H1 (cell line): ENCODE data around the gene GPATCH4. TPM values are rescaled to one million over a fixed set of nuclear protein-coding genes. Genes with fewer than 3 reads are reported as not detected.

Source experiments
- CTCF ChIA-PET: fragments of 300-600 bp; sonication (Branson Sonifier 250); formaldehyde crosslinking; loops from one replicate; lab custom pipeline; 2021; ENCODE audit not compliant: partially characterized antibody; lab: Charles Lee
- POLR2A ChIA-PET: fragments of 300-600 bp; sonication (Branson Sonifier 250); formaldehyde crosslinking; loops from one replicate; lab custom pipeline; 2021; ENCODE audit warnings: inconsistent platforms; ENCODE audit not compliant: partially characterized antibody; lab: Charles Lee
- DNase-seq, 2 experiments: peaks; one replicate each; pipeline versions ENCODE4 v3.0.0 to v3.0.0-alpha.2; 2010 to 2022; ENCODE audit warnings: low spot score in 2 of 2, low read depth in 1 of 2, mixed read lengths in 1 of 2
- FAIRE-seq: peaks from 2 replicates; lab custom pipeline; 2011; peaks lifted over from hg19 to GRCh38; lab: Jason Lieb, UNC
- H2AFZ ChIP-seq: 2 replicates; pipeline ENCODE4 v1.8.1; 2012; ENCODE audit warnings: low read length, inconsistent platforms
- H2AK5ac ChIP-seq: 2 replicates; pipeline ENCODE4 v1.6.1; 2013; ENCODE audit warnings: low read depth, low read length
- H2BK120ac ChIP-seq: replicated peaks from 2 replicates; pipeline ENCODE3; 2013; ENCODE audit warnings: low read depth, low read length, inconsistent platforms
- H2BK12ac ChIP-seq: 2 replicates; pipeline ENCODE4 v1.6.1; 2013; ENCODE audit warnings: low read depth, low read length
- H2BK15ac ChIP-seq: 2 replicates; pipeline ENCODE4 v1.6.1; 2013; ENCODE audit warnings: low read length
- H2BK20ac ChIP-seq: 2 replicates; pipeline ENCODE4 v1.6.1; 2013; ENCODE audit warnings: low read length
- H2BK5ac ChIP-seq: 2 replicates; pipeline ENCODE4 v1.6.1; 2013; ENCODE audit warnings: low read depth, low read length
- H3K14ac ChIP-seq: 2 replicates; pipeline ENCODE4 v1.6.1; 2013; ENCODE audit warnings: inconsistent platforms; ENCODE audit not compliant: insufficient read length
- H3K18ac ChIP-seq: 2 replicates; pipeline ENCODE4 v1.6.1; 2013; ENCODE audit warnings: low read length; ENCODE audit errors: extremely low read depth
- H3K23ac ChIP-seq: 2 replicates; pipeline ENCODE4 v1.6.1; 2013; ENCODE audit warnings: inconsistent platforms; ENCODE audit not compliant: insufficient read length
- H3K23me2 ChIP-seq: 2 replicates; pipeline ENCODE4 v1.6.1; 2013; ENCODE audit warnings: low read depth, low read length
- H3K27ac ChIP-seq: 2 replicates; pipeline ENCODE4 v1.6.1; 2011; ENCODE audit warnings: low read depth, low read length, inconsistent platforms
- H3K27me3 ChIP-seq, 4 experiments: replicated peaks in 1 of 4; 1 replicate in 1 of 4; 2 replicates in 3 of 4; pipeline versions ENCODE4 v1.6.1 to v1.8.1; 2011 to 2013; ENCODE audit warnings: low read length in 3 of 4, mild to moderate bottlenecking in 3 of 4, inconsistent platforms in 2 of 4, mixed read lengths in 2 of 4, moderate library complexity in 1 of 4; ENCODE audit not compliant: control insufficient read depth in 3 of 4, insufficient read depth in 3 of 4; ENCODE audit errors: extremely low read depth in 1 of 4
- H3K36me3 ChIP-seq, 4 experiments: 2 replicates each; pipeline versions ENCODE4 v1.6.1 to v1.8.1; 2011 to 2013; ENCODE audit warnings: mild to moderate bottlenecking in 4 of 4, low read length in 3 of 4, moderate library complexity in 2 of 4, control low read depth in 1 of 4, inconsistent platforms in 1 of 4; ENCODE audit not compliant: insufficient read depth in 4 of 4, control insufficient read depth in 2 of 4
- H3K4ac ChIP-seq: replicated peaks from 2 replicates; pipeline ENCODE3; 2013; ENCODE audit warnings: low read length, low read depth, mixed read lengths, inconsistent platforms; ENCODE audit not compliant: insufficient read length
- H3K4me1 ChIP-seq, 4 experiments: replicated peaks in 1 of 4; 1 replicate in 1 of 4; 2 replicates in 3 of 4; pipeline versions ENCODE4 v1.6.1 to v1.8.1; 2011 to 2013; ENCODE audit warnings: low read length in 3 of 4, inconsistent platforms in 2 of 4, mixed read lengths in 1 of 4; ENCODE audit not compliant: insufficient read depth in 4 of 4, control insufficient read depth in 3 of 4
- H3K4me2 ChIP-seq, 2 experiments: 2 replicates each; pipeline versions ENCODE4 v1.6.1 to v1.8.1; 2011 to 2013; ENCODE audit warnings: low read depth in 2 of 2, low read length in 2 of 2, control low read depth in 1 of 2, inconsistent platforms in 1 of 2, mild to moderate bottlenecking in 1 of 2; ENCODE audit not compliant: insufficient read depth in 1 of 2
- H3K4me3 ChIP-seq, 4 experiments: fragments of 200-600, 300-600 bp in 1 of 4; sonication (generic), shearing (Covaris generic), sonication (Bioruptor Twin) in 1 of 4; 2 replicates each; pipeline versions ENCODE4 v1.5.1 to v1.8.1; 2011 to 2016; ENCODE audit warnings: low read length in 4 of 4, low read depth in 3 of 4, control low read depth in 2 of 4, inconsistent platforms in 2 of 4, mild to moderate bottlenecking in 2 of 4, mixed read lengths in 1 of 4, moderate library complexity in 1 of 4; ENCODE audit not compliant: insufficient read depth in 2 of 4; ENCODE audit errors: extremely low read depth in 1 of 4
- H3K56ac ChIP-seq: replicated peaks from 2 replicates; pipeline ENCODE3; 2013; ENCODE audit warnings: low read depth, mild to moderate bottlenecking, mixed read lengths, low read length, inconsistent platforms; ENCODE audit not compliant: insufficient read length
- H3K79me1 ChIP-seq: 2 replicates; pipeline ENCODE4 v1.6.1; 2013; ENCODE audit warnings: low read depth, low read length, control low read depth
- H3K79me2 ChIP-seq, 2 experiments: 2 replicates each; pipeline versions ENCODE4 v1.6.1 to v1.8.1; 2012 to 2013; ENCODE audit warnings: low read length in 2 of 2, mild to moderate bottlenecking in 2 of 2, inconsistent platforms in 1 of 2; ENCODE audit not compliant: insufficient read depth in 2 of 2, control insufficient read depth in 1 of 2
- H3K9ac ChIP-seq, 4 experiments: replicated peaks in 1 of 4; 1 replicate in 1 of 4; 2 replicates in 3 of 4; pipeline versions ENCODE4 v1.6.1 to v1.8.1; 2011 to 2013; ENCODE audit warnings: low read depth in 3 of 4, low read length in 3 of 4, control low read depth in 2 of 4, mild to moderate bottlenecking in 2 of 4, moderate library complexity in 2 of 4, inconsistent platforms in 1 of 4; ENCODE audit errors: extremely low read depth in 1 of 4
- H3K9me3 ChIP-seq, 2 experiments: 2 replicates each; pipeline versions ENCODE4 v1.6.1 to v1.8.1; 2012 to 2013; ENCODE audit warnings: mild to moderate bottlenecking in 2 of 2, moderate library complexity in 2 of 2, control low read depth in 1 of 2, inconsistent platforms in 1 of 2, low read depth in 1 of 2, low read length in 1 of 2, mixed read lengths in 1 of 2; ENCODE audit not compliant: insufficient read depth in 2 of 2
- H4K20me1 ChIP-seq, 2 experiments: replicated peaks in 1 of 2; 2 replicates each; pipeline versions ENCODE3 to v1.8.1; 2011 to 2013; ENCODE audit warnings: inconsistent platforms in 2 of 2, low read length in 2 of 2, mild to moderate bottlenecking in 1 of 2; ENCODE audit not compliant: insufficient read depth in 2 of 2, control insufficient read depth in 1 of 2
- H4K5ac ChIP-seq: 2 replicates; pipeline ENCODE4 v1.6.1; 2013; ENCODE audit warnings: low read length, low read depth, mixed read lengths, inconsistent platforms; ENCODE audit not compliant: insufficient read length
- H4K8ac ChIP-seq: 2 replicates; pipeline ENCODE4 v1.8.0; 2013; ENCODE audit warnings: mild to moderate bottlenecking, moderate library complexity, low read length, inconsistent platforms; ENCODE audit not compliant: insufficient read depth; ENCODE audit errors: extremely low read depth
- H4K91ac ChIP-seq: replicated peaks from 2 replicates; pipeline ENCODE3; 2013; ENCODE audit warnings: low read length, mixed read lengths, inconsistent platforms; ENCODE audit not compliant: insufficient read length
- FOSL1 ChIP-seq: IDR thresholded peaks from 2 replicates; pipeline ENCODE4 v1.6.1; 2011; ENCODE audit warnings: mild to moderate bottlenecking, low read depth, low read length, moderate library complexity; ENCODE audit not compliant: insufficient read depth
- KDM5A ChIP-seq: fragments of 200-600 bp; IDR thresholded peaks from 2 replicates; pipeline ENCODE4 v1.7.1; 2012; ENCODE audit warnings: mild to moderate bottlenecking, low read length, inconsistent platforms, mixed read lengths
- RAD21 ChIP-seq, 2 experiments: IDR thresholded peaks in 1 of 2; conservative IDR thresholded peaks in 1 of 2; 2 replicates each; pipeline ENCODE4 v1.6.1; 2011; ENCODE audit warnings: low read depth in 2 of 2, low read length in 2 of 2, improper control_type of control experiment in 1 of 2, inconsistent platforms in 1 of 2, mild to moderate bottlenecking in 1 of 2, moderate library complexity in 1 of 2
- TCF12 ChIP-seq: IDR thresholded peaks from 2 replicates; pipeline ENCODE4 v1.6.1; 2011; ENCODE audit warnings: low read depth, mild to moderate bottlenecking, low read length
- WGBS, 2 experiments: shearing (Covaris generic) in 1 of 2; methylation state at CpG; one replicate each; pipeline versions ENCODE4 v1.1.6 to v1.1.7; 2013 to 2015; ENCODE audit warnings: low lambda C conversion rate in 2 of 2, mixed read lengths in 2 of 2, inconsistent platforms in 1 of 2, low coverage in 1 of 2, missing lambda C conversion rate in 1 of 2; ENCODE audit not compliant: insufficient replicate concordance in 2 of 2, insufficient coverage in 1 of 2, insufficient read length in 1 of 2; ENCODE audit errors: extremely low coverage in 1 of 2, missing lambda C conversion rate in 1 of 2; 5-methylcytosine and 5-hydroxymethylcytosine counted together
- polyA plus RNA-seq, 7 experiments: library from polyadenylated mRNA; depleted of rRNA in 3 of 7; stranded (reverse) in 5 of 7; unstranded in 2 of 7; fragments of >200 nt in 5 of 7; fragments of 200-250 nt in 2 of 7; gene quantifications; 1 replicate in 5 of 7; 2 replicates in 1 of 7; 4 replicates in 1 of 7; pipeline versions ENCODE4 v1.2.1 to v1.2.3, GENCODE V29; 2011 to 2013; ENCODE audit warnings: missing spikeins in 2 of 7, mixed read lengths in 2 of 7
- total RNA-seq: library from RNA; stranded (reverse); fragmentation: NEBNext Ultra II Directional; extraction: Animal tissue kit (Norgen Biotek cat#: 25700); gene quantifications from 2 replicates; pipeline ENCODE4 v1.2.1, GENCODE V29; 2021
- TF ChIP-seq, protein P1 (sequence below): IDR thresholded peaks from 2 replicates; pipeline ENCODE4 v1.6.1; 2012; ENCODE audit warnings: low read length, inconsistent platforms
- TF ChIP-seq, protein P2 (sequence below), 3 experiments: IDR thresholded peaks; 1 replicate in 2 of 3; 2 replicates in 1 of 3; pipeline versions ENCODE4 v1.5.1 to v1.6.1; 2011; ENCODE audit warnings: low read length in 3 of 3, mild to moderate bottlenecking in 3 of 3, inconsistent platforms in 2 of 3, low read depth in 1 of 3, moderate library complexity in 1 of 3; ENCODE audit not compliant: insufficient read depth in 1 of 3; ENCODE audit errors: control extremely low read depth in 1 of 3

The GPATCH4 gene
- total and polyA plus RNA-seq, 2 of the 8 experiments (the other 6 are each of a cell fraction or from before 2014, with no cell fraction given): 20.5 to 47.9 TPM

DNA sequence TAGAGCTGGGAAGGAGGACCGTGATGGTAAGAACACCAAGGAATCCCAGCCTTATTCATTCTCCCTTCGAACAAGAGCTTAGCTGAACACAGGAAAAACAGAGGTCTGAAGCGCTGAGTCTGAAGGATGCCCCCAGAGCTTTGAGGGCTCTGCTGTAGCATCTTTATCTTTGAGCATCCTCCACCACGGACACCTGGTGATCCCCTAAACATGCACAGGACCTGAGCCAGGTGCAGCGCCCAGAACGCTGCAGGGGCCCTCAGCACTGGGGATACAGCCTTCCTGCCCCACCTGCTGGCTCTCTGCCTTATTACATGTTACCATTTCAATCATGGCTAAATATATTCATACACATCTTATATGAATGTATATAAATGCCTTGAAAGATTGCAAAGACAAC, 7.7 kb upstream of the GPATCH4 start:
- TF ChIP-seq KDM5A (no peak), RAD21 (IDR thresholded peaks at IDR 0.05 in 1 of 2, conservative IDR thresholded peaks at IDR 0.05 in 1 of 2; ENCODE audit: low read depth in 2 of 2, low read length in 2 of 2) (peak; percentile 53 to 67), TCF12 (peak; percentile 76), FOSL1 (no peak)
- TF ChIP-seq, protein P1, sequence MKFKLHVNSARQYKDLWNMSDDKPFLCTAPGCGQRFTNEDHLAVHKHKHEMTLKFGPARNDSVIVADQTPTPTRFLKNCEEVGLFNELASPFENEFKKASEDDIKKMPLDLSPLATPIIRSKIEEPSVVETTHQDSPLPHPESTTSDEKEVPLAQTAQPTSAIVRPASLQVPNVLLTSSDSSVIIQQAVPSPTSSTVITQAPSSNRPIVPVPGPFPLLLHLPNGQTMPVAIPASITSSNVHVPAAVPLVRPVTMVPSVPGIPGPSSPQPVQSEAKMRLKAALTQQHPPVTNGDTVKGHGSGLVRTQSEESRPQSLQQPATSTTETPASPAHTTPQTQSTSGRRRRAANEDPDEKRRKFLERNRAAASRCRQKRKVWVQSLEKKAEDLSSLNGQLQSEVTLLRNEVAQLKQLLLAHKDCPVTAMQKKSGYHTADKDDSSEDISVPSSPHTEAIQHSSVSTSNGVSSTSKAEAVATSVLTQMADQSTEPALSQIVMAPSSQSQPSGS: no peak
- TF ChIP-seq, protein P2, sequence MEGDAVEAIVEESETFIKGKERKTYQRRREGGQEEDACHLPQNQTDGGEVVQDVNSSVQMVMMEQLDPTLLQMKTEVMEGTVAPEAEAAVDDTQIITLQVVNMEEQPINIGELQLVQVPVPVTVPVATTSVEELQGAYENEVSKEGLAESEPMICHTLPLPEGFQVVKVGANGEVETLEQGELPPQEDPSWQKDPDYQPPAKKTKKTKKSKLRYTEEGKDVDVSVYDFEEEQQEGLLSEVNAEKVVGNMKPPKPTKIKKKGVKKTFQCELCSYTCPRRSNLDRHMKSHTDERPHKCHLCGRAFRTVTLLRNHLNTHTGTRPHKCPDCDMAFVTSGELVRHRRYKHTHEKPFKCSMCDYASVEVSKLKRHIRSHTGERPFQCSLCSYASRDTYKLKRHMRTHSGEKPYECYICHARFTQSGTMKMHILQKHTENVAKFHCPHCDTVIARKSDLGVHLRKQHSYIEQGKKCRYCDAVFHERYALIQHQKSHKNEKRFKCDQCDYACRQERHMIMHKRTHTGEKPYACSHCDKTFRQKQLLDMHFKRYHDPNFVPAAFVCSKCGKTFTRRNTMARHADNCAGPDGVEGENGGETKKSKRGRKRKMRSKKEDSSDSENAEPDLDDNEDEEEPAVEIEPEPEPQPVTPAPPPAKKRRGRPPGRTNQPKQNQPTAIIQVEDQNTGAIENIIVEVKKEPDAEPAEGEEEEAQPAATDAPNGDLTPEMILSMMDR (IDR thresholded peaks at IDR 0.05; ENCODE audit: control extremely low read depth in 1 of 3, insufficient read depth in 1 of 3, low read depth in 1 of 3, low read length in 3 of 3): peak; percentile 65 to 71 (median 69)
- TF ChIP-seq, all 59 proteins: peak for 3
- DNase-seq (peak in 1 of 2 experiments; percentile 62), FAIRE-seq (peak; percentile 39)
- H2BK5ac ChIP-seq: no peak overlapping the region
- no peak overlapping the region for H2AFZ ChIP-seq
- no peak overlapping the region; the same call in 1 of the 2 replicates for H2BK15ac ChIP-seq
- no peaks in the 10 kb centered on the region for H3K9me3 ChIP-seq
- H3K23ac ChIP-seq: no peak overlapping the region
- H3K56ac ChIP-seq: no peak overlapping the region
- CTCF ChIA-PET: interaction anchor here (1.0 to 6.4 kb wide), 21 partner anchors 9 to 229 kb away, joined by 3 to 55 read pairs (median 5); partner anchors contain the start of genes HAPLN2, NAXE and TTC24
- H3K36me3 ChIP-seq: no peaks in the 10 kb centered on the region
- H3K4ac ChIP-seq: no peak overlapping the region
- H4K91ac ChIP-seq: no peak overlapping the region
- H4K20me1 ChIP-seq: no peaks in the 10 kb centered on the region
- H3K14ac ChIP-seq: no peak overlapping the region
- no peaks in the 10 kb centered on the region for H3K4me1 ChIP-seq
- 64% methylated on average over 6 of the region's 6 CpGs; no CpG with 5 or more reads in 1 of the 2 experiments for WGBS, 2 experiments
- H3K27me3 ChIP-seq: no peaks in the 10 kb centered on the region
- no peak overlapping the region for H3K4me3 ChIP-seq
- H3K18ac ChIP-seq: no peak overlapping the region
- no peak overlapping the region for H2AK5ac ChIP-seq
- H3K79me1 ChIP-seq: no peaks in the 10 kb centered on the region
- no peak overlapping the region for H2BK12ac ChIP-seq
- no peaks in the 10 kb centered on the region for H3K79me2 ChIP-seq
- H4K5ac ChIP-seq: no peak overlapping the region
- POLR2A ChIA-PET: interaction anchor here (1.0 to 1.8 kb wide), 4 partner anchors 10 to 22 kb away, joined by 3 to 22 read pairs (median 4); partner anchors contain the start of genes HAPLN2 and NAXE
- H3K9ac ChIP-seq: no peak overlapping the region
- no peak overlapping the region for H2BK120ac ChIP-seq
- no peak overlapping the region for H4K8ac ChIP-seq
- H2BK20ac ChIP-seq: no peak overlapping the region
- H3K4me2 ChIP-seq: no peak overlapping the region
- no peaks in the 10 kb centered on the region for H3K23me2 ChIP-seq
- H3K27ac ChIP-seq: no peak overlapping the region
